HFF-Myc (cell line): ENCODE results near the gene ASB3.
"Not testable (repeated sequence)": the region's sequence is repeated elsewhere in the genome, so short reads cannot be mapped to it uniquely, and the experiment has no call there.

Experiments used
- DNase-seq: peaks from one replicate; pipeline ENCODE4 v3.0.0-alpha.2; 2011; ENCODE audit warnings: low read depth; ENCODE audit errors: extremely low read depth
- H3K4me3 ChIP-seq: replicated peaks from 2 replicates; pipeline ENCODE4 v1.5.1; 2011; ENCODE audit warnings: low read depth, mild to moderate bottlenecking, control low read depth, low read length
- TF ChIP-seq, protein P1 (sequence below): IDR thresholded peaks from 2 replicates; pipeline ENCODE4 v1.5.1; 2012; ENCODE audit warnings: mild to moderate bottlenecking, low read depth, low read length, control low read depth; ENCODE audit errors: missing control alignments

The ASB3 gene

DNA sequence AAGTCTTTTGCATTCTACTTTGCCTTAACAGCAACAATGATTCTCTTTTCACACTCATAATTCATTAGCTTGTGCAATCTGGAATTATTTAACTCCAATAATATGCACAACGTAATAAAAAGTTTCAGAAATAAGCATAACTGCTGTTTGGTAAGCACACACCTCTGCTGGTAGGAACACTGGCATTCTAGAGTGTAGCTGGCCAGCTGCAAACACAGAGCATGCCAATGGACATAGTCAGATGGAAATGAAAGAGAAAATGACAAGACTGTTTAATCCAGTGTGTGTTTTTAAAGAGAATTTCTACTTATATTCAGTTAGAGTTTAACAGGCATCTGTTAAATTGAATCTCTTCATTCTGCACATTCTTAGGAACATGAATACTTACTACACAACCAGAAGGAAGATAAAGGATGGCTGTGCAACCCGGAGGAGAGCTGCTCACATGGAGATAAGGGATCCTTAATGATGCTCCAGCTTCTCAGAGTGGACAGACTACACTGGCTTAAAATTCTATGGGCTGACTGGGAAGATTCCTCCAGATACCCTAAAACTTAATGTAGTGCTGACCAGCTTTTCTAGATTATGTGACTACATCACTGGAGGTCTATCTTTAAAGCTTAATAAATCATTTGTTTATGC lies 113.8 kb downstream of the ASB3 start:
- DNase-seq = no peak
- TF ChIP-seq, protein P1, sequence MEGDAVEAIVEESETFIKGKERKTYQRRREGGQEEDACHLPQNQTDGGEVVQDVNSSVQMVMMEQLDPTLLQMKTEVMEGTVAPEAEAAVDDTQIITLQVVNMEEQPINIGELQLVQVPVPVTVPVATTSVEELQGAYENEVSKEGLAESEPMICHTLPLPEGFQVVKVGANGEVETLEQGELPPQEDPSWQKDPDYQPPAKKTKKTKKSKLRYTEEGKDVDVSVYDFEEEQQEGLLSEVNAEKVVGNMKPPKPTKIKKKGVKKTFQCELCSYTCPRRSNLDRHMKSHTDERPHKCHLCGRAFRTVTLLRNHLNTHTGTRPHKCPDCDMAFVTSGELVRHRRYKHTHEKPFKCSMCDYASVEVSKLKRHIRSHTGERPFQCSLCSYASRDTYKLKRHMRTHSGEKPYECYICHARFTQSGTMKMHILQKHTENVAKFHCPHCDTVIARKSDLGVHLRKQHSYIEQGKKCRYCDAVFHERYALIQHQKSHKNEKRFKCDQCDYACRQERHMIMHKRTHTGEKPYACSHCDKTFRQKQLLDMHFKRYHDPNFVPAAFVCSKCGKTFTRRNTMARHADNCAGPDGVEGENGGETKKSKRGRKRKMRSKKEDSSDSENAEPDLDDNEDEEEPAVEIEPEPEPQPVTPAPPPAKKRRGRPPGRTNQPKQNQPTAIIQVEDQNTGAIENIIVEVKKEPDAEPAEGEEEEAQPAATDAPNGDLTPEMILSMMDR = no peak
- H3K4me3 ChIP-seq = no peak overlapping the region

DNA sequence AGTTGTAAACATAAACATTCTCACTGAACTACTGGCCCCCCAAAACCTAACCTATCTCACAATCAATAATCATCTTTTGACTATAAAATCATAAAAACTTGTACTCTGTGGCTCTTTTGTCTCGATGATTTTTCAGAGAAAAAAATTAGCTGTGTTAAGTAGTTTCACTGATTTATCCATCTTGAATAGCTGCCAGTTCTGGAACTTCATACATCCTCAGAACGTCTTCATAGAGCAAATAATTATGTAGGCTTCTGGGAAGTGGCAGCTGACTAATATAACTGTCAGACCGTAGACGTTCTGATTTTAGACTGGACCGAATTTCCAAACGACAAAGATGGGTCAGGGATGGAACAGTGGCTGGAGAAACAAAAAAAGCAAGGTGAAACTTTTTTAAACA lies 116.4 kb downstream of the ASB3 start:
- TF ChIP-seq, protein P1 = no peak
- no peak for DNase-seq
- no peak overlapping the region for H3K4me3 ChIP-seq

DNA sequence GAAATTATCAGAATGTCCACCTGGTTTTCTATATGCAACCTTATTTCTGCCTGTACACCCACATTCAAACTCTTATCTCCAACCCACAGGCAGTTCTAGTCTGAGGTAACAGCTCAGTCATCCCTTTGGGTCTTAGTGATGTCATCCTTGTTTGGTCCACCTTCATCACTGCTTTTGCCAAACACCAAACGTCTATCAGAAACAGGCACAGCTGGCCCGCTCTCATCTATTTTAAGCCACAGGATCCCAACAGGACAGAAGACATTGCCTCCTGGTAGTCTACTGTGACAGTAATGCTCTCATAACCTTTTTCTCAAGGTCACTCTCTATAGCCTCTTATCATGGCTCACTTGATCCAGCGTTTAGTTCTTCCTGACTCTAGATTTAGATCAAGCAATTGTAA lies 118.1 kb downstream of the ASB3 start:
- no peak overlapping the region for H3K4me3 ChIP-seq
- DNase-seq = no peak
- TF ChIP-seq, protein P1 = no peak

DNA sequence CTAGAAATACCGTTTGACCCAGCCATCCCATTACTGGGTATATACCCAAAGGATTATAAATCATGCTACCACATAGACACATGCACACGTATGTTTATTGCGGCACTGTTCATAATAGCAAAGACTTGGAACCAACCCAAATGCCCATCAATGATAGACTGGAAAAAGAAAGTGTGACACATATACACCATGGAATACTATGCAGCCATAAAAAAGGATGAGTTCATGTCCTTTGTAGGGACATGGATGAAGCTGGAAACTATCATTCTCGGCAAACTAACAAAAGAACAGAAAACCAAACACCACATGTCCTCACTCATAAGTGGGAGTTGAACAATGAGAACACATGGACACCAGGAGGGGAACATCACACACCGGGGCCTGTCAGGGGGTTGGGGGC lies 119.6 kb downstream of the ASB3 start:
- DNase-seq, H3K4me3 ChIP-seq: not testable (repeated sequence)

DNA sequence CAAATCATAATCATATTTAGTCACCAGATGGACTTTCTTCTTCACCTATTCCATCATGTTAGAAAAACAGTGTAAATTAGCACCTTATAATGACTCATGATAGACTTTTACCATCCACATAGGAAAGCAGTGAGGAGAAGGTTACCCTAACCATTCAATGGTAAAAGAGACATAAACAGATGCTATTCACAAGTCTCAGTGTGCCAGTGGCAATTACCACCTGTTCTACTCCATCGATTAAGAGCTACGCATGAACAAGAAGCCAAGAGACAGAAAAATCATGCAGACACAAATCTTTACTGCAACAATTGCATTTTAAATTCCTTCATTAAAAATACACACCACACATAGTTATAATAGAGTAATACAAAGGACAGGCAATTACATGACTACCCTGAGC lies 125.9 kb downstream of the ASB3 start:
- H3K4me3 ChIP-seq = no peak overlapping the region
- TF ChIP-seq, protein P1 = no peak
- DNase-seq = no peak

DNA sequence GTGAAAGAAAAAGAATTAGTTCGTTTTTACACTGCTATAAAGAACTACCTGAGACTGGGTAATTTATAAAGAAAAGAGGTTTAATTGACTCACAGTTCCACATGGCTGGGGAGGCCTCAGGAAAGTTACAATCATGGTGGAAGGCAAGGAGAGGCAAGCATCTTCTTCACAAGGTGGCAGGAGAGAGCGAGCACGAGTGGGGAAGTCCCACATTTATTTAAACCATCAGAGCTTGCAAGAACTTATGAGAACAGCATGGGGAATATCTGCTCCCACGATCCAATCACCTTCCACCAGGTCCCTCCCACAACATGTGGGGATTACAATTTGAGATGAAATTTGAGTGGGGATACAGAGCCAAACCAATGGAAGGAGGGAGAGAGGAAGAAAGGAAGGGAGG lies 128.3 kb downstream of the ASB3 start:
- not testable (repeated sequence) for H3K4me3 ChIP-seq
- peak; percentile 11 for DNase-seq

DNA sequence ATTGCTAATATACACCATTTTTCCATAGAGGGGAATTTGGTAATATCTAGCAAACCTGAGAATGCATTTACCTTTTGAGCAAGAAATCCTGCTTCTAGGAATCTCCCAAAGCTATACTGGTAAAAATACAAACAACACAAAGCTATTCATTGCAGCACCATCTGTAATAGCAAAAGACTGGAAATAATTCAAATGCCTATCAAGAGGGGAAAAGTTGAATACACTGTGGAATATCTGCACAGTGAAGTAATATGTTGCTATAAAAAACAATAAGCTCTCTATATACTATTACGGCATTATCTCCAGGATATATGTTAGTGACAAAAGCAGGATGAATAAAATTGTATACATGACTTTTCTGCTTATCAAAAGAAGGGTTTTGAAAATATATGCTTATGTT lies 131.5 kb downstream of the ASB3 start:
- no peak for DNase-seq
- TF ChIP-seq, protein P1 = no peak
- H3K4me3 ChIP-seq = no peak overlapping the region

DNA sequence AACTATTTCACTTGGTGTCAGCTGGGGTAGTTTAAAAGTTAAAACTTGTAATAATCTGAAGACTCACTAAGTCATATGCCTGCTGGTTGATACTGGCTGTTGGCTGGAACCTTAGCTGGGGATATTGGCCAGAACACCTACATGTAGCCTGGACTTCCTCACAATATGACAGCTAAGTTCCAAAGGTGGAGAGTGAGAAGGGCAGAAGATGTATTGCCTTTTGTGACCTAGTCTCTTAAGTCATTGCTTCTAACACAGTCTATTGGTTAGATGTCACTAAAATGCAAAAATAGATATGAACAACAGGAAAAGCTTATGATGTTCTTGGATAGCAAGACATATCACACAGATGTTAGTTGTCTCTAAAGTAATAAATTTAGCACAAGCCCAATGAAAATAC lies 132.4 kb downstream of the ASB3 start:
- no peak overlapping the region for H3K4me3 ChIP-seq
- DNase-seq = no peak
- TF ChIP-seq, protein P1 = no peak
